HEK293 (cell line): ENCODE data around the gene KCNG3.

Source experiments
- CTCF ChIA-PET: fragments of 350-600 bp; formaldehyde crosslinking; extraction: SDS; loops from one replicate; lab custom pipeline; 2021; ENCODE audit warnings: antibody characterized with exemption; lab: Yijun Ruan, JAX
- POLR2A ChIA-PET: fragments of 300-600 bp; formaldehyde crosslinking; extraction: SDS; loops from one replicate; lab custom pipeline; 2020; ENCODE audit warnings: antibody characterized with exemption, inconsistent platforms; lab: Yijun Ruan, JAX
- H3K27ac ChIP-seq: fragments of 200-500 bp; sonication (Bioruptor generic); 2 replicates; pipeline ENCODE4 v1.5.1; 2014; ENCODE audit warnings: low read depth, low read length, control low read depth, inconsistent platforms; ENCODE audit errors: extremely low read depth
- H3K36me3 ChIP-seq, 2 experiments: fragments of 200-500 bp in 1 of 2; sonication (Bioruptor generic) in 1 of 2; 1 replicate in 1 of 2; 2 replicates in 1 of 2; pipeline ENCODE4 v1.5.1; 2014 to 2017; ENCODE audit warnings: inconsistent platforms in 2 of 2, low read length in 2 of 2; ENCODE audit not compliant: control insufficient read depth in 2 of 2, insufficient read depth in 1 of 2
- H3K4me1 ChIP-seq: fragments of 200-500 bp; sonication (Bioruptor generic); 2 replicates; pipeline ENCODE4 v1.5.1; 2014; ENCODE audit warnings: mild to moderate bottlenecking, low read length, inconsistent platforms; ENCODE audit not compliant: control insufficient read depth, insufficient read depth
- H3K4me3 ChIP-seq: 2 replicates; pipeline ENCODE4 v1.5.1; 2011; ENCODE audit warnings: low read depth, mild to moderate bottlenecking, control low read depth, low read length, moderate library complexity
- H3K9me3 ChIP-seq: fragments of 200-500 bp; sonication (Bioruptor generic); 2 replicates; pipeline ENCODE4 v1.5.1; 2014; ENCODE audit warnings: low read depth, low read length, inconsistent platforms; ENCODE audit not compliant: control insufficient read depth, insufficient read depth
- FEZF1 ChIP-seq: fragments of 450-650 bp; formaldehyde crosslinking; IDR thresholded peaks from 2 replicates; pipeline ENCODE4 v1.5.1; 2016; ENCODE audit warnings: missing biosample characterization, missing genetic modification characterization
- GLI2 ChIP-seq: fragments of 450-650 bp; formaldehyde crosslinking; IDR thresholded peaks from 2 replicates; pipeline ENCODE4; 2017; ENCODE audit warnings: missing biosample characterization, missing genetic modification characterization, low read depth, borderline replicate concordance
- HOXC10 ChIP-seq: sonication (generic); formaldehyde crosslinking; IDR thresholded peaks from 2 replicates; pipeline ENCODE4 v1.8.1; 2023; ENCODE audit warnings: mild to moderate bottlenecking, missing genetic modification reagents
- KLF7 ChIP-seq: fragments of 450-650 bp; formaldehyde crosslinking; IDR thresholded peaks from 2 replicates; pipeline ENCODE4 v1.5.1; 2016; ENCODE audit warnings: missing biosample characterization, missing genetic modification characterization, borderline replicate concordance
- OSR2 ChIP-seq: fragments of 450-650 bp; formaldehyde crosslinking; IDR thresholded peaks from 2 replicates; pipeline ENCODE4 v1.5.1; 2016; ENCODE audit warnings: missing biosample characterization, missing genetic modification characterization
- PRDM1 ChIP-seq: fragments of 450-650 bp; formaldehyde crosslinking; IDR thresholded peaks from 2 replicates; pipeline ENCODE4; 2016; ENCODE audit warnings: missing biosample characterization, missing genetic modification characterization
- SCRT1 ChIP-seq: fragments of 450-650 bp; formaldehyde crosslinking; IDR thresholded peaks from 2 replicates; pipeline ENCODE4 v1.5.1; 2016; ENCODE audit warnings: missing biosample characterization, missing genetic modification characterization, borderline replicate concordance
- ZBTB7A ChIP-seq: fragments of 450-650 bp; formaldehyde crosslinking; IDR thresholded peaks from 2 replicates; pipeline ENCODE4 v1.5.1; 2016; ENCODE audit warnings: low read depth, missing biosample characterization, missing genetic modification characterization
- ZBTB8A ChIP-seq: fragments of 450-650 bp; formaldehyde crosslinking; IDR thresholded peaks from 2 replicates; pipeline ENCODE4 v1.5.1; 2016; ENCODE audit warnings: missing biosample characterization, missing genetic modification characterization
- ZNF132 ChIP-seq: fragments of 450-650 bp; formaldehyde crosslinking; IDR thresholded peaks from 2 replicates; pipeline ENCODE4 v1.5.1; 2017; ENCODE audit warnings: missing biosample characterization, missing genetic modification characterization, borderline replicate concordance
- ZNF157 ChIP-seq: fragments of 450-650 bp; formaldehyde crosslinking; IDR thresholded peaks from 2 replicates; pipeline ENCODE4 v1.5.1; 2016; ENCODE audit warnings: missing biosample characterization, missing genetic modification characterization
- ZNF2 ChIP-seq: fragments of 450-650 bp; formaldehyde crosslinking; IDR thresholded peaks from 2 replicates; pipeline ENCODE4 v1.5.1; 2016; ENCODE audit warnings: missing biosample characterization, missing genetic modification characterization
- ZNF24 ChIP-seq: fragments of 450-650 bp; formaldehyde crosslinking; IDR thresholded peaks from 2 replicates; pipeline ENCODE4 v1.5.1; 2016; ENCODE audit warnings: missing biosample characterization, missing genetic modification characterization
- ZNF292 ChIP-seq: fragments of 450-650 bp; formaldehyde crosslinking; IDR thresholded peaks from 2 replicates; pipeline ENCODE4 v1.5.1; 2016; ENCODE audit warnings: low read depth, missing biosample characterization, missing genetic modification characterization, borderline replicate concordance
- ZNF394 ChIP-seq: fragments of 450-650 bp; formaldehyde crosslinking; IDR thresholded peaks from 2 replicates; pipeline ENCODE4 v1.5.1; 2016; ENCODE audit warnings: missing biosample characterization, missing genetic modification characterization, mild to moderate bottlenecking, moderate library complexity, borderline replicate concordance
- ZNF48 ChIP-seq: fragments of 450-650 bp; formaldehyde crosslinking; IDR thresholded peaks from 2 replicates; pipeline ENCODE4 v1.5.1; 2016; ENCODE audit warnings: missing biosample characterization, missing genetic modification characterization
- ZNF501 ChIP-seq: fragments of 450-650 bp; formaldehyde crosslinking; IDR thresholded peaks from 2 replicates; pipeline ENCODE4 v1.5.1; 2016; ENCODE audit warnings: missing biosample characterization, missing genetic modification characterization
- ZNF510 ChIP-seq: fragments of 450-650 bp; formaldehyde crosslinking; IDR thresholded peaks from 2 replicates; pipeline ENCODE4 v1.5.1; 2018; ENCODE audit warnings: mild to moderate bottlenecking, missing genetic modification characterization, missing biosample characterization; ENCODE audit not compliant: insufficient replicate concordance
- ZNF544 ChIP-seq: fragments of 450-650 bp; formaldehyde crosslinking; IDR thresholded peaks from 2 replicates; pipeline ENCODE4 v1.5.0; 2017; ENCODE audit warnings: missing biosample characterization, missing genetic modification characterization
- ZNF660 ChIP-seq: fragments of 450-650 bp; IDR thresholded peaks from 2 replicates; pipeline ENCODE4 v1.5.1; 2018; ENCODE audit warnings: missing biosample characterization, mild to moderate bottlenecking, missing genetic modification characterization
- ZNF677 ChIP-seq: fragments of 450-650 bp; IDR thresholded peaks from 2 replicates; pipeline ENCODE4 v1.5.0; 2018; ENCODE audit warnings: missing biosample characterization, mild to moderate bottlenecking, missing genetic modification characterization, moderate library complexity
- ZNF777 ChIP-seq: fragments of 450-650 bp; formaldehyde crosslinking; IDR thresholded peaks from 2 replicates; pipeline ENCODE4 v1.5.1; 2017; ENCODE audit warnings: missing biosample characterization, missing genetic modification characterization, borderline replicate concordance
- ZNF785 ChIP-seq: fragments of 450-650 bp; formaldehyde crosslinking; IDR thresholded peaks from 2 replicates; pipeline ENCODE4 v1.5.1; 2016; ENCODE audit warnings: missing biosample characterization, missing genetic modification characterization
- ZNF792 ChIP-seq: fragments of 450-650 bp; formaldehyde crosslinking; IDR thresholded peaks from 2 replicates; pipeline ENCODE4 v1.5.1; 2016; ENCODE audit warnings: missing biosample characterization, missing genetic modification characterization
- TF ChIP-seq, protein P1 (sequence below): fragments of 450-650 bp; formaldehyde crosslinking; IDR thresholded peaks from 2 replicates; pipeline ENCODE4 v1.5.1; 2016; ENCODE audit warnings: missing biosample characterization, missing genetic modification characterization
- TF ChIP-seq, protein P2 (sequence below): fragments of 450-650 bp; formaldehyde crosslinking; IDR thresholded peaks from 2 replicates; pipeline ENCODE4 v1.5.1; 2016; ENCODE audit warnings: missing biosample characterization, missing genetic modification characterization, borderline replicate concordance

KCNG3 gene

DNA sequence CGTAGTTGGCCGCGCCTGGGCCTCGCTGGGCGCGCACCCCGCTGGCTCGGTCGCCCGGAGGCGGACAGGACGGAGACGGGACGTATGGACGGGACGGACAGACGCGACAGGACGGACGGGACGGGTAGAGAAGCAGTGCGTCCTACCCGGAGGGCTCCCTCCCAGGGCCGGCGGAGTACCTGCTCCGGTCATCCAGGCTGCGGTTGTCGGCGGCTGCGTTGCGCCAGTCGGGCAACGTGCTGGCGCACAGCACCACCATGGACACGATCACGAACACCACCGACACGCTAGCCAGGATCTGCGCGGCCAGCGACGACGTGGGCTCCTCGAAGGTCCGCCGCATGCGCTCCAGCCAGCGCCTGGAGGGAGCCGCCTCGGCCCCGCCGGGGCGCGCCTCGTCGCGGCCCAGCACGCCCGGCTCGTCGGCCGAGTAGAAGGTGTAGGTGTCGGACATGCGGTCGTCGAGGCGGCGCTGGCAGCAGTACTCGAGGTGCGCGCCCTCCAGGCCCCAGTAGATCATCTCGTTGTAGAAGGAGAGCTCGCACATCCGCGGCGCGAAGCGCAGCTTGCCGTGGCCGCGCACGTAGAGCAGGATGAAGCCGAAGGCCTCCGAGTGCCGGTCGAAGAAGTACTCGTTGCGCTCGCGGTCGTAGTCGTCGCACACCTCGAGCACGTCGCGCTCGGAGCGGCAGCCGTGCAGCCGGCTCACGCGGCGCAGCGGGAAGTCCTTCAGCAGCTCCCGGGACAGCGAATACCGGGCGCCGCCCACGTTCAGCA is 903 bp downstream of the KCNG3 start (continued):
- TF ChIP-seq ZNF24 (tag by site-specific recombination), result no peak
- no peak for TF ChIP-seq PRDM1 (tag by site-specific recombination)
- no peak for TF ChIP-seq ZBTB7A (tag by site-specific recombination)
- no peak for TF ChIP-seq ZNF660 (tag by site-specific recombination)
- no peak for TF ChIP-seq ZNF510 (tag by site-specific recombination)
- TF ChIP-seq ZNF157 (tag by site-specific recombination), result no peak
- no peak for TF ChIP-seq ZNF292 (tag by site-specific recombination)
- TF ChIP-seq ZNF777 (tag by site-specific recombination), result no peak
- TF ChIP-seq ZBTB8A (tag by site-specific recombination), result peak; percentile 51
- TF ChIP-seq ZNF677 (tag by site-specific recombination), result no peak
- no peak for TF ChIP-seq KLF7 (tag by site-specific recombination)
- TF ChIP-seq ZNF132 (tag by site-specific recombination), result no peak
- no peak for TF ChIP-seq ZNF785 (tag by site-specific recombination)
- TF ChIP-seq ZNF544 (tag by site-specific recombination), result no peak
- no peak for TF ChIP-seq GLI2
- TF ChIP-seq ZNF2 (tag by site-specific recombination), result 0 out of 2 replicates have a peak, but pooled peaks have one; percentile 51
- TF ChIP-seq ZNF501 (tag by site-specific recombination), result no peak
- TF ChIP-seq FEZF1 (tag by site-specific recombination), result no peak
- TF ChIP-seq ZNF792 (tag by site-specific recombination), result no peak
- no peak for TF ChIP-seq HOXC10

DNA sequence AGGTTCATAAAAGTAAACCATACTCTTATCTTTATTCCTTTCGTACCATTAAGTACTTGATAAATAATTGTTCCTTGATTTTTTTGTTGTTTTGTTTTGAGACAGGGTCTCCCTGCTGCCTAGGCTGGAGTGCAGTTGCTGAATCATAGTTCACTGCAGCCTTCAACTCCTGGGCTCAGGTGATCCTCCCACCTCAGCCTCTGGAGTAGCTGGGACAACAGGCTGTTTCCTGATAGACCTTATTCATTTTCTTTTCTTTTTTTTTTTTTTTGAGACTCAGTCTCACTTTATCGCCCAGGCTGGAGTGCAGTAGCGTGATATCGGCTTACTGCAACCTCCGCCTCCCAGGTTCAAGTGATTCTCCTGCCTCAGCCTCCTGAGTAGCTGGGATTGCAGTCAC is 5.5 kb downstream of the KCNG3 start:
- Histone ChIP-seq H3K27ac (no peak overlapping the region), H3K9me3 (no peaks in the 10 kb centered on the region), H3K4me1 (peaks cover 9% of the 10 kb centered on the region), H3K4me3 (no peak overlapping the region), H3K36me3 (no peaks in the 10 kb centered on the region)
- TF ChIP-seq OSR2 (tag by site-specific recombination) (peak; percentile 16; the same call in 1 of the 2 replicates), ZNF785 (tag by site-specific recombination) (no peak), ZNF394 (tag by site-specific recombination) (peak; percentile 60; the same call in 1 of the 2 replicates)
- ChIA-PET POLR2A (no interaction called here), CTCF (no interaction called here)

DNA sequence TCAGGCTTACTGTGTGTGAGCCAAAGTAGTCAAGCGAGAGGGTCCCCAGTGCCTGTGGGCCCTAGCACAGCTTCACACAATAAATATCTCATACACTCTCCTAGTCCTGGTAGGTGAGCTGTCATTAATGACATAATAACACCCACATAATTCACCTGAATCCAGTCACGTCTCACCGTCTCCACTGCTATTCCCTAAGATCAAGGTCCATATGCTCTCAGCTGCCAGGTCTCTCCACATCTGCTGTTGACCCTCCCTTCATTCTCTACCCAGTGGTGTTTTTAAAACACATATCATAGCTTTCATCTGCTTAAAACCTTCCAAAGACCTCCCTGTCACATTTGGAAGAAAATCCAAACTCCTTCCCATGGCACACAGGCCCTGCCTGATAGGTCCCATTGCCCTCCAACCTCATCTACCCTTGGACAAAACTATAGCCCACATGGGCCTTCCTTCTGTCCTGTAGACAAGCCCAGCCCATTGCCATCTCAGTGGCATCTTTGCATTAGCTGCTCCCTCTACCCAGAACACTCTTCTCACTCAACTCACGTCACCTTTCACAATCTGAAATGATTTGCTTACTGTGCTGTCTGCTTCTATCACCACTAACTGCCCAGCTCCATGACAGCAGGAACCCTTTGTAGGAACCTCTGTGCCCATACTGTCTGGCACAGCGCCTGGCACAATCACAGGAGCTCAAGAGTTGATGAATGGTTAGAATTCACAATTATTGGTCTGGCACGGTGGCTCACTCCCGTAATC is 7.5 kb downstream of the KCNG3 start:
- POLR2A ChIA-PET, result no interaction called here
- CTCF ChIA-PET, result no interaction called here
- Histone ChIP-seq H3K27ac (no peak overlapping the region), H3K36me3 (no peaks in the 10 kb centered on the region), H3K4me3 (no peak overlapping the region), H3K9me3 (no peaks in the 10 kb centered on the region), H3K4me1 (peaks cover 3% of the 10 kb centered on the region; the same call in 1 of the 2 replicates)
- TF ChIP-seq, protein P1, sequence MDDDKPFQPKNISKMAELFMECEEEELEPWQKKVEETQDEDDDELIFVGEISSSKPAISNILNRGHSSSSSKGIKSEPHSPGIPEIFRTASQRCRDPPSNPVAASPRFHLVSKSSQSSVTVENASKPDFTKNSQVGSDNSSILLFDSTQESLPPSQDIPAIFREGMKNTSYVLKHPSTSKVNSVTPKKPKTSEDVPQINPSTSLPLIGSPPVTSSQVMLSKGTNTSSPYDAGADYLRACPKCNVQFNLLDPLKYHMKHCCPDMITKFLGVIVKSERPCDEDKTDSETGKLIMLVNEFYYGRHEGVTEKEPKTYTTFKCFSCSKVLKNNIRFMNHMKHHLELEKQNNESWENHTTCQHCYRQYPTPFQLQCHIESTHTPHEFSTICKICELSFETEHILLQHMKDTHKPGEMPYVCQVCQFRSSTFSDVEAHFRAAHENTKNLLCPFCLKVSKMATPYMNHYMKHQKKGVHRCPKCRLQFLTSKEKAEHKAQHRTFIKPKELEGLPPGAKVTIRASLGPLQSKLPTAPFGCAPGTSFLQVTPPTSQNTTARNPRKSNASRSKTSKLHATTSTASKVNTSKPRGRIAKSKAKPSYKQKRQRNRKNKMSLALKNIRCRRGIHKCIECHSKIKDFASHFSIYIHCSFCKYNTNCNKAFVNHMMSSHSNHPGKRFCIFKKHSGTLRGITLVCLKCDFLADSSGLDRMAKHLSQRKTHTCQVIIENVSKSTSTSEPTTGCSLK (tag by site-specific recombination), result no peak
- no peak for TF ChIP-seq ZNF48
- no peak for TF ChIP-seq SCRT1 (tag by site-specific recombination)
- TF ChIP-seq, protein P2, sequence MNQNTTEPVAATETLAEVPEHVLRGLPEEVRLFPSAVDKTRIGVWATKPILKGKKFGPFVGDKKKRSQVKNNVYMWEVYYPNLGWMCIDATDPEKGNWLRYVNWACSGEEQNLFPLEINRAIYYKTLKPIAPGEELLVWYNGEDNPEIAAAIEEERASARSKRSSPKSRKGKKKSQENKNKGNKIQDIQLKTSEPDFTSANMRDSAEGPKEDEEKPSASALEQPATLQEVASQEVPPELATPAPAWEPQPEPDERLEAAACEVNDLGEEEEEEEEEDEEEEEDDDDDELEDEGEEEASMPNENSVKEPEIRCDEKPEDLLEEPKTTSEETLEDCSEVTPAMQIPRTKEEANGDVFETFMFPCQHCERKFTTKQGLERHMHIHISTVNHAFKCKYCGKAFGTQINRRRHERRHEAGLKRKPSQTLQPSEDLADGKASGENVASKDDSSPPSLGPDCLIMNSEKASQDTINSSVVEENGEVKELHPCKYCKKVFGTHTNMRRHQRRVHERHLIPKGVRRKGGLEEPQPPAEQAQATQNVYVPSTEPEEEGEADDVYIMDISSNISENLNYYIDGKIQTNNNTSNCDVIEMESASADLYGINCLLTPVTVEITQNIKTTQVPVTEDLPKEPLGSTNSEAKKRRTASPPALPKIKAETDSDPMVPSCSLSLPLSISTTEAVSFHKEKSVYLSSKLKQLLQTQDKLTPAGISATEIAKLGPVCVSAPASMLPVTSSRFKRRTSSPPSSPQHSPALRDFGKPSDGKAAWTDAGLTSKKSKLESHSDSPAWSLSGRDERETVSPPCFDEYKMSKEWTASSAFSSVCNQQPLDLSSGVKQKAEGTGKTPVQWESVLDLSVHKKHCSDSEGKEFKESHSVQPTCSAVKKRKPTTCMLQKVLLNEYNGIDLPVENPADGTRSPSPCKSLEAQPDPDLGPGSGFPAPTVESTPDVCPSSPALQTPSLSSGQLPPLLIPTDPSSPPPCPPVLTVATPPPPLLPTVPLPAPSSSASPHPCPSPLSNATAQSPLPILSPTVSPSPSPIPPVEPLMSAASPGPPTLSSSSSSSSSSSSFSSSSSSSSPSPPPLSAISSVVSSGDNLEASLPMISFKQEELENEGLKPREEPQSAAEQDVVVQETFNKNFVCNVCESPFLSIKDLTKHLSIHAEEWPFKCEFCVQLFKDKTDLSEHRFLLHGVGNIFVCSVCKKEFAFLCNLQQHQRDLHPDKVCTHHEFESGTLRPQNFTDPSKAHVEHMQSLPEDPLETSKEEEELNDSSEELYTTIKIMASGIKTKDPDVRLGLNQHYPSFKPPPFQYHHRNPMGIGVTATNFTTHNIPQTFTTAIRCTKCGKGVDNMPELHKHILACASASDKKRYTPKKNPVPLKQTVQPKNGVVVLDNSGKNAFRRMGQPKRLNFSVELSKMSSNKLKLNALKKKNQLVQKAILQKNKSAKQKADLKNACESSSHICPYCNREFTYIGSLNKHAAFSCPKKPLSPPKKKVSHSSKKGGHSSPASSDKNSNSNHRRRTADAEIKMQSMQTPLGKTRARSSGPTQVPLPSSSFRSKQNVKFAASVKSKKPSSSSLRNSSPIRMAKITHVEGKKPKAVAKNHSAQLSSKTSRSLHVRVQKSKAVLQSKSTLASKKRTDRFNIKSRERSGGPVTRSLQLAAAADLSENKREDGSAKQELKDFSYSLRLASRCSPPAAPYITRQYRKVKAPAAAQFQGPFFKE (tag by site-specific recombination), result no peak
